ENCODE data around the gene RDH14.

The RDH14 gene

GRCh38 chr2:18560797-18561085 lies 288 bp upstream of the RDH14 start:
- DNase-seq = no peak

GRCh38 chr2:18559531-18560030 lies 872 bp downstream of the RDH14 start:
- no peak for DNase-seq

GRCh38 chr2:18558458-18558857 lies 2.0 kb downstream of the RDH14 start:
- no peak for DNase-seq

- no peak for DNase-seq
Measured at GRCh38 chr2:18557121-18557520, 3.3 kb downstream of the RDH14 start.

DNA sequence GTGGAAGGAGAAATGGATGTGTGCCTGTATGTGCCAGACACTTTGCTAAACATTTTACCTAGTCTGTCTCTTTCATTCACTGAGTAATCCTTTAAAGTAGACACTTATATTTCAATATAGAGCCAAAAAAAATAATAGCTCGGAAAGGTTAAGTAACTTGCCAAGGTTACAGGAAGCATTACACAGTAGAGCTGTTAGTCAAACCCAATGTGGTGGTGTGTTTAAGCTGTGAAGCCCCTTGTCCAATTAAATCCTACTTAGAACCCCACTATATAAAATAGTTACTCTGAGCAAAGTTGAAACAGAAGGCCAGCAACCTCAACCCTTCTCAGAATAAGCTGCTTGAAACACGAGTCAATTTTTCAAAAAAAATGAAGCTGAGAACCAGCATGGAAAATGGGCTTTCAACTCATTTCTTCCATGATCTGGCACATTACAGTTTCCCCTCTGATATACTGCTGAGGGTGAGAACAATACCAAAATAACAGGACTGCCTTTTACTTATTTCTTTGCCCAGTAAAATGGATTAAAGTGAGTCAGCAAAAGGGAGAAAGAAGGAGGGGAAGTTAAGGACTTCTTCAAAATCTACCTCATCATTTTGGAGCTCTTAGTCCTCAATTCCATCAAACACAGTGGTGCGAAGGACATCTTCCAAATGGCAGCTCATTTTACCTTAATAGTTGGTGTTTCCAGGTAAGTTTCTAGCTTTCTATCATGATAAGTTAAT lies 7.9 kb downstream of the RDH14 start:
- no peak for DNase-seq

DNA sequence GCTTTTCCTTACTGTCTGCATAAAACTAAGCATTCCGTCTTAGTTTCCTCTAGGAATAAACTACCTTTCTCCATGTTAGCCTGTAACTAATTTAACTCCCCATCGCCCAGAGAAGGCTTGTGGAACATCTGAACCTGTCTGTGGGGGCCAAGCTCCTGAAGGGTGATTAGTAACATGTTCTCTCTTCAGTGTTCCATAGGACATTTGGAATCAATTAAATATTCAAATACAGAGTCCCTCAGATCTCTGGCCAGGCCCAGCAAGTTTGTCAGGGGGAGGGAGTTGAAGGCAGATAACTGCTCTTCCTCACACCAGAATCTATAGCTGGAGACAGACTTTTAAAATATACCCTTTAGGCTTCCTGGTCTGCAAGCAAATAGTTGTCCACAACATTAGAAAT lies 8.8 kb downstream of the RDH14 start:
- no peak for DNase-seq

- peak; percentile 71 for DNase-seq
Measured at GRCh38 chr2:18551169-18551568, 9.3 kb downstream of the RDH14 start.

GRCh38 chr2:18550433-18550832 lies 10.0 kb downstream of the RDH14 start:
- DNase-seq = no peak

- no peak for DNase-seq
Measured at GRCh38 chr2:18549083-18549482, 11.4 kb downstream of the RDH14 start.

- no peak for DNase-seq
Measured at GRCh38 chr2:18548621-18549020, 11.8 kb downstream of the RDH14 start.

GRCh38 chr2:18546567-18546966 lies 13.9 kb downstream of the RDH14 start:
- DNase-seq = peak; percentile 78

- peak; percentile 25 for DNase-seq
Measured at GRCh38 chr2:18545384-18545783, 15.1 kb downstream of the RDH14 start.

- no peak for DNase-seq
Measured at GRCh38 chr2:18544171-18544570, 16.3 kb downstream of the RDH14 start.

GRCh38 chr2:18540872-18541271 lies 19.6 kb downstream of the RDH14 start:
- DNase-seq = no peak

GRCh38 chr2:18536697-18537096 lies 23.8 kb downstream of the RDH14 start:
- no peak for DNase-seq

- peak; percentile 23 for DNase-seq
Measured at GRCh38 chr2:18536100-18536499, 24.4 kb downstream of the RDH14 start.

- no peak for DNase-seq
Measured at GRCh38 chr2:18531194-18531593, 29.3 kb downstream of the RDH14 start.

GRCh38 chr2:18527822-18528221 lies 32.6 kb downstream of the RDH14 start:
- no peak for DNase-seq

GRCh38 chr2:18527326-18527725 lies 33.1 kb downstream of the RDH14 start:
- no peak for DNase-seq

DNA sequence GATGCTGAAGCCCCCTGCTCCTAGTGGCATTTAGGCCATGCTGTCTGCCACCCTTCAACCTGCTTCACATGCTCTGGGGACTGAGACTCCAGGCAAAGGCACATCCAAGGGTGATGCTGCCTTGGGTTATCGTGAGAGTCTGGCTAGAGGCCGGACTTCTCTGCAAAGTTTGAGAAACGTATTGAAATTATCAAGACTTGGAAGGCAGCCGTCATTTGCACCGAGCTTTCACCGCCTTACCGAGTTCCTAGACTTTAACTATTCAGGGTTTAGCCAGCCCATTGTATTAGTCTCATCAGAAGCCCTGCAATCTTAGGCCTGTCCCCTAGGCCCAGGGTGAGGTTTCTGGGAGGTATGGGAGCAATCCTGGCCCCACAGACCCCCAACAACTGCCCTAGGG lies 34.0 kb downstream of the RDH14 start:
- DNase-seq = no peak

DNA sequence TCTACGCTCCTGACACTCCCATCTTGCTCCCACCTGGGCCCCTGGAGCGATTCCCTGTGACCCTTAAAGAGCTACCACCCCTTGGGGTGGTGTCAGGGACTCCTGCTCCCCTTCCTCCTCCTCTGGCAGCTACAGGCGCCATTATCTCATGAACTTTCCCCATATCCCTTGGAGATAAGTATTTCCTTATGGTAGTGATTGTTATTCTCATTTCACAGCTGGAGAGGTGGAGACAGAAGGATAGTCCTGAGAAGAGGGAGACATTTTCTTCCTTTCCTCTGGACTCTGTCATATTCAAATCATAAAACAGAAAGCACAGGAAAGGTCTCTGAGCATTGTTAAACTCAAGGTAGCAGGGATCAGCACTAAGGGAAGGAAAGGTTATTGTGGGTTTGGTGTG lies 34.6 kb downstream of the RDH14 start:
- DNase-seq = no peak

GRCh38 chr2:18525236-18525635 lies 35.2 kb downstream of the RDH14 start:
- no peak for DNase-seq

DNA sequence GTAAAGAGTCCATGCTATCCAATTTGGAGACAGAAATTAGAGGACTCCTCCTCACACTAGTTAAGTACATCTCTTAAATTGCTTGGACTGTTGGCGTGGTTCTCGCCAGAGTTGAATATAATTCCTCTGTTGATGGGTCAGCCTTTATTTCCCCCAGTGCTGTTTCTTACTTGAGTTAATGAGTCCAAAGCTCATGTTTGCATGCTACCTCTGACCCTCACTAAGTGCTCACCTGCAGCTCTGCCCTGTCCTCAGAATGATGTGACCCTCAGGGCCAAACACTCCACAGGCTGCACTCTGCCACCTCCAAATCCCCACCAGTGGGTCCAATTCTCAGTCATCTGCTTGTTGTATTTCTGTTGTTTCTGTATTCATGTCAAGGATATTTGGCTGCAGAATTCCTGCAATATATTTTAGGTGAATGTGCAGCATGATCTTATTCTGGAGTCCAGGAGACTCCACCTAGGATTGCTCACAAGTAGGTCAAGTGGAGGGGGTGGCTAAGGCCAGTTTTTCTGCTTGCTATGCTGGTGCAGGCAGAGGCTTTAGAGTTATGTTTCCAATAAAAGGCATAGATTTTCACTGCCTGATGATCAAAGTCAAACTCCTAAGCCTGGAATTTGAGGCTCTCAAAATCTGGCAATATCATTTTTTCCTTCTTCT lies 37.8 kb downstream of the RDH14 start:
- no peak for DNase-seq

DNA sequence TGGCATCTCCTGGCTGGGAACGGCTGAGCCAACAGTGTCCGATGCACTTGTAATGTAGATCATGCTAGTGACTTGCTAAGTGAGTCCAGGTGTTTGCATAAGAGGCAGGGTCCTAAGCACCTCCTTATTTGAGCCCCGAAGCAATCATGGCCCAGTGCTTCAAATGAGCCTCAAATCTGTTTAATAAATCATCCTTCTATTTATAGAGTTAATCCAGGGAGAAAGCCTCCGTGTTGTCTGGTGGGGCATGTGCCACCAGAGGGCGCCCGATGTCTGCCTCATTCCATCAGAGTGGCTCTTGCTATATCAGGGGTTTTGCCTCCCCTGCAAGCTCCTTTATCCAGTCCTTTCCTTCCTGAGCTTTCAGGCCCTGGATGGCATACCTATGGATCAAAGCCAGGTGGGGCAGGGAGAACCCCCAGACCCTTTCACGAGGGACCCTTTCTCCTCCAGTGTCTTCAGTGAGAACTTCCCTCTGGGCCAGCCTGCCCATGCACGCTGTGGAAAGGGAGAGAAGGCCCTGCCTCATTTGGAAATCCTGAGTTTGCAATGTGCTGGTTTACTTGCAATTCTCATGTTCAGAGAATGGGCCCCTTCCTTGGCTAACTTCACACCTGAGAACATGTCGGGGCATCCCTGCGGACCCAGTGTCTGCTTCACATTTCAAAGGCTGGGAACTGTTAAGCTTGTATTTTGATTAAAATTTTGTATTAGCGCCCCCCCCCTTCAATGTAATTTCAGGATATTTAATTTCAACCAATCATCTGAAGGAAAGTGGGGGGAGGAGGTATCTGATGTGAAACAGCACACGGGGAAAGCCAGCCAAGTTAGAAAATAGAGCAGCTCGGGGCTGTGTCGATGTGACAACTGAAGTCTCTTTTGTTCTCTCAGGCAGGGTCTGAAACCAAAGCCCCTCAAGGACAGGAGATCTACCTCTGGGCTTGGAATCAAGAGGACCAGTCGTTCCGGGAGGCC lies 39.7 kb downstream of the RDH14 start:
- peak; percentile 49 for DNase-seq

Data from NCI-H774 (cell line).